Gastrocnemius medialis (tissue), 4 donors: Measurements from ENCODE around the gene DNM1.

Source experiments
- POLR2A ChIP-seq, 2 donors: fragments of 450-650 bp; IDR thresholded peaks; one replicate each; pipeline ENCODE4 v1.6.1; 2017; ENCODE audit warnings: antibody characterized with exemption in 2 of 2, mild to moderate bottlenecking in 2 of 2, moderate library complexity in 2 of 2
- TF ChIP-seq, protein P1 (sequence below), 5 experiments: fragments of 450-650 bp in 3 of 5; fragments of 200-600 bp in 2 of 5; sonication (generic) in 2 of 5; IDR thresholded peaks in 4 of 5; conservative IDR thresholded peaks in 1 of 5; 1 replicate in 4 of 5; 2 replicates in 1 of 5; pipeline ENCODE4 v1.5.1; 2016 to 2019; ENCODE audit warnings: antibody characterized with exemption in 5 of 5, mild to moderate bottlenecking in 3 of 5, moderate library complexity in 3 of 5

DNA sequence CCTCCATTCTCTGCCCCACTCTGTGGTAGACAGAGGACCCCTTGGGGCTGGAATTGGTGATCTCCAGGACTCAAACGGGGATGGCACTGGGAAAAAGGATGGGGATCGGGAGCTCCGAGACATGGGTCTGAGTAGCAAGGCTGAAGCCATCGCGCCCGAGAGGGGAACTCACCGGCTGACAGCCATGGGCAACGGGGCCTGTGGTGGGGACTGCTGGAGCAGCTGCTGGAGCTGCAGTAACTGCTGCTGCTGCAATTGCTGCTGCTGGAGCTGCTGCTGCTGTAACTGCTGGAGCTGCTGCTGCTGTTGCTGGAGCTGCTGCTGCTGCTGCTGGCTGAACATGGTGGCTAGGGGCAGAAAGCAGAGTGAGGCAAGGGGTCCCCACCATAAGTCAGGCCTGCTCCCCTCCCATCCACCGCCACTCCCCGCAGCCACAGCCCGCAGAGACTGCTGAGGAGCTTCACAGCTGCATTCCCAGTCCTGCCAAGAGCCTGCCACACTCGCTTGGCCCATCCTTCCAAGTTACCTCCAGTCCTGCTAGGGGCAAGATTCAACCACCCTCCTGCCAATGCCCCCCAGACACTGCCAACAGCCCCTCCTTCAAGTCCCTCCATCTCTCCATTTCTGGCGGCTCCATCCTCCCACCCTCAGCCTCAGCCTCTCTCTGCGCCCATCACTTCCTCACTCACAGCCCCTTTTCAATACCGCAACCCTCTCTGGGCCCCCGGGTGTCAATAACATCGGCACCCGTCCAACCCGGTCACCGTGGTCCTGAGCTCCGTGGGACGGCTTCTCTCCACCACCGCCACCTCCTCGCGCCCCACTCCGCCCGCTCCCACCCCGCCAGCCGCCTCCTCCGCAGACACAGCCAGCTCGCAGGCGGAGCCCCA, 12.4 kb upstream of the DNM1 start:
- TF ChIP-seq, protein P1, sequence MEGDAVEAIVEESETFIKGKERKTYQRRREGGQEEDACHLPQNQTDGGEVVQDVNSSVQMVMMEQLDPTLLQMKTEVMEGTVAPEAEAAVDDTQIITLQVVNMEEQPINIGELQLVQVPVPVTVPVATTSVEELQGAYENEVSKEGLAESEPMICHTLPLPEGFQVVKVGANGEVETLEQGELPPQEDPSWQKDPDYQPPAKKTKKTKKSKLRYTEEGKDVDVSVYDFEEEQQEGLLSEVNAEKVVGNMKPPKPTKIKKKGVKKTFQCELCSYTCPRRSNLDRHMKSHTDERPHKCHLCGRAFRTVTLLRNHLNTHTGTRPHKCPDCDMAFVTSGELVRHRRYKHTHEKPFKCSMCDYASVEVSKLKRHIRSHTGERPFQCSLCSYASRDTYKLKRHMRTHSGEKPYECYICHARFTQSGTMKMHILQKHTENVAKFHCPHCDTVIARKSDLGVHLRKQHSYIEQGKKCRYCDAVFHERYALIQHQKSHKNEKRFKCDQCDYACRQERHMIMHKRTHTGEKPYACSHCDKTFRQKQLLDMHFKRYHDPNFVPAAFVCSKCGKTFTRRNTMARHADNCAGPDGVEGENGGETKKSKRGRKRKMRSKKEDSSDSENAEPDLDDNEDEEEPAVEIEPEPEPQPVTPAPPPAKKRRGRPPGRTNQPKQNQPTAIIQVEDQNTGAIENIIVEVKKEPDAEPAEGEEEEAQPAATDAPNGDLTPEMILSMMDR (IDR thresholded peaks at IDR 0.05 in 4 of 5, conservative IDR thresholded peaks at IDR 0.05 in 1 of 5), result no peak
- TF ChIP-seq POLR2A (IDR thresholded peaks at IDR 0.05), result no peak
